IMR-90 (cell line): ENCODE data around the gene CDK8. TPM values are rescaled to one million over a fixed set of nuclear protein-coding genes. Genes with fewer than 3 reads are reported as not detected.

Experiments
- ATAC-seq: fragments of 200-7000 bp; cut with Tn5 transposase; 2 replicates; pipeline ENCODE4 v1.9.1; 2020; ENCODE audit warnings: low read depth, mild to moderate bottlenecking, moderate library complexity
- BruUV-seq: library from RNA; stranded (reverse); fragments of 400-500 nt; replicated peaks from 2 replicates; lab custom pipeline; 2021; lab: Mats Ljungman, UMichigan
- CTCF ChIA-PET: fragments of 300-600 bp; formaldehyde crosslinking; extraction: SDS; loops from one replicate; lab custom pipeline; 2021; ENCODE audit warnings: antibody characterized with exemption; lab: Yijun Ruan, JAX
- POLR2A ChIA-PET: fragments of 300-600 bp; sonication (Branson Sonifier 250); formaldehyde crosslinking; loops from one replicate; lab custom pipeline; 2022; ENCODE audit warnings: antibody characterized with exemption; ENCODE audit not compliant: unreplicated experiment; lab: Charles Lee
- DNase-seq: peaks from one replicate; pipeline ENCODE4 v3.0.0; 2013
- H2AFZ ChIP-seq: replicated peaks from 2 replicates; pipeline ENCODE3; 2013; ENCODE audit warnings: low read length, mild to moderate bottlenecking; ENCODE audit not compliant: poor library complexity
- H2AK5ac ChIP-seq: 2 replicates; pipeline ENCODE4 v1.6.1; 2013; ENCODE audit warnings: low read depth, low read length, inconsistent platforms
- H2AK9ac ChIP-seq: replicated peaks from 2 replicates; pipeline ENCODE3; 2013; ENCODE audit warnings: mild to moderate bottlenecking, low read depth, low read length, moderate library complexity; ENCODE audit not compliant: poor library complexity
- H2BK120ac ChIP-seq: 2 replicates; pipeline ENCODE4 v1.6.1; 2013; ENCODE audit warnings: low read depth, low read length, inconsistent platforms
- H2BK15ac ChIP-seq: 3 replicates; pipeline ENCODE4 v1.6.1; 2013; ENCODE audit warnings: low read depth, low read length, inconsistent platforms
- H2BK20ac ChIP-seq: 2 replicates; pipeline ENCODE4 v1.6.1; 2013; ENCODE audit warnings: low read depth, mild to moderate bottlenecking, inconsistent platforms, low read length, moderate library complexity
- H2BK5ac ChIP-seq: 2 replicates; pipeline ENCODE4 v1.6.1; 2013; ENCODE audit warnings: mild to moderate bottlenecking, low read depth, low read length, inconsistent platforms; ENCODE audit not compliant: poor library complexity, severe bottlenecking
- H3K14ac ChIP-seq: replicated peaks from 2 replicates; pipeline ENCODE4 v1.6.1; 2013; ENCODE audit warnings: low read depth, low read length, inconsistent platforms
- H3K18ac ChIP-seq: 2 replicates; pipeline ENCODE4 v1.6.1; 2013; ENCODE audit warnings: low read depth, low read length, control low read depth
- H3K23ac ChIP-seq: 2 replicates; pipeline ENCODE4 v1.6.1; 2013; ENCODE audit warnings: low read depth, low read length, inconsistent platforms
- H3K27ac ChIP-seq: 2 replicates; pipeline ENCODE4 v1.5.1; 2013; ENCODE audit warnings: mild to moderate bottlenecking, control low read depth, low read length; ENCODE audit not compliant: insufficient read depth
- H3K27me3 ChIP-seq: 2 replicates; pipeline ENCODE4 v1.6.1; 2013; ENCODE audit warnings: low read length; ENCODE audit not compliant: control insufficient read depth, insufficient read depth
- H3K36me3 ChIP-seq: 2 replicates; pipeline ENCODE4 v1.6.1; 2013; ENCODE audit warnings: low read length, mixed read lengths; ENCODE audit not compliant: control insufficient read depth, insufficient read depth
- H3K4ac ChIP-seq: 2 replicates; pipeline ENCODE4 v1.6.1; 2013; ENCODE audit warnings: low read depth, low read length, inconsistent platforms
- H3K4me1 ChIP-seq: 2 replicates; pipeline ENCODE4 v1.6.1; 2013; ENCODE audit warnings: low read length, mixed read lengths; ENCODE audit not compliant: control insufficient read depth, insufficient read depth
- H3K4me2 ChIP-seq: 2 replicates; pipeline ENCODE4 v1.6.1; 2013; ENCODE audit warnings: low read depth, mild to moderate bottlenecking, control low read depth, low read length, moderate library complexity
- H3K4me3 ChIP-seq: 2 replicates; pipeline ENCODE4 v1.5.1; 2013; ENCODE audit warnings: low read depth, mild to moderate bottlenecking, control low read depth, low read length, moderate library complexity; ENCODE audit not compliant: insufficient read depth
- H3K56ac ChIP-seq: 2 replicates; pipeline ENCODE4 v1.6.1; 2013; ENCODE audit warnings: low read length, inconsistent platforms; ENCODE audit not compliant: insufficient read depth; ENCODE audit errors: extremely low read depth
- H3K79me1 ChIP-seq, 2 experiments: 2 replicates each; pipeline ENCODE4 v1.6.1; 2013; ENCODE audit warnings: low read length in 2 of 2, inconsistent platforms in 1 of 2, low read depth in 1 of 2
- H3K9ac ChIP-seq: 2 replicates; pipeline ENCODE4 v1.6.1; 2013; ENCODE audit warnings: low read depth, low read length, control low read depth
- H3K9me1 ChIP-seq: 2 replicates; pipeline ENCODE4 v1.6.1; 2013; ENCODE audit warnings: low read length, inconsistent platforms; ENCODE audit not compliant: insufficient read depth
- H3K9me3 ChIP-seq: 2 replicates; pipeline ENCODE4 v1.6.1; 2013; ENCODE audit warnings: low read length; ENCODE audit not compliant: control insufficient read depth, insufficient read depth
- H4K20me1 ChIP-seq: 2 replicates; pipeline ENCODE4 v1.6.1; 2013; ENCODE audit warnings: low read length, inconsistent platforms; ENCODE audit not compliant: insufficient read depth
- H4K5ac ChIP-seq: 2 replicates; pipeline ENCODE4 v1.6.1; 2013; ENCODE audit warnings: mild to moderate bottlenecking, low read depth, low read length, control low read depth
- H4K8ac ChIP-seq, 2 experiments: 2 replicates each; pipeline ENCODE4 v1.6.1; 2013; ENCODE audit warnings: low read depth in 2 of 2, low read length in 2 of 2, control low read depth in 1 of 2, inconsistent platforms in 1 of 2
- H4K91ac ChIP-seq: 2 replicates; pipeline ENCODE4 v1.6.1; 2013; ENCODE audit warnings: low read depth, low read length, inconsistent platforms; ENCODE audit not compliant: insufficient read depth
- CTCF ChIP-seq: conservative IDR thresholded peaks from 2 replicates; pipeline ENCODE4 v1.5.1; 2012; ENCODE audit warnings: mild to moderate bottlenecking, low read depth, low read length, improper control_type of control experiment
- MAFK ChIP-seq: IDR thresholded peaks from 2 replicates; pipeline ENCODE4 v1.6.1; 2012; ENCODE audit warnings: low read depth, low read length, improper control_type of control experiment
- WGBS, 2 experiments: methylation state at CpG; one replicate each; pipeline versions ENCODE4 v1.1.5 to v1.1.7; 2013; ENCODE audit warnings: missing lambda C conversion rate in 2 of 2; ENCODE audit not compliant: insufficient read length in 1 of 2; ENCODE audit errors: extremely low coverage in 2 of 2; 5-methylcytosine and 5-hydroxymethylcytosine counted together
- dilution Hi-C: fragments of 300-500 bp; cut with HindIII; formaldehyde crosslinking; loops from one replicate; pipeline ENCODE4 v1.14.3; 2018; ENCODE audit warnings: low sequenced_read_pairs; ENCODE audit not compliant: unreplicated experiment
- in situ Hi-C: fragments of 300-500 bp; cut with MboI; formaldehyde crosslinking; loops from 3 replicates; pipeline ENCODE4 v1.14.3; 2019; ENCODE audit warnings: low sequenced_read_pairs, inconsistent platforms, mixed read lengths
- intact Hi-C: fragments of 100-400 bp; cut with micrococcal nuclease; formaldehyde crosslinking; loops from 2 replicates; pipeline ENCODE4 v1.10.0; 2022
- polyA plus RNA-seq, 3 experiments: library from polyadenylated mRNA; depleted of rRNA; stranded (reverse); fragments of >200 nt; gene quantifications; 2 replicates each; pipeline ENCODE4 v1.2.3, GENCODE V29; 2012; ENCODE audit warnings: low replicate concordance in 1 of 3
- total RNA-seq: library from RNA; depleted of rRNA; stranded (reverse); fragments of >200 nt; gene quantifications from 2 replicates; pipeline ENCODE4 v1.2.3, GENCODE V29; 2012

The CDK8 gene
- total and polyA plus RNA-seq, 2 of the 4 experiments (the other 2 are of a cell fraction), result 15.4 to 19.0 TPM

DNA sequence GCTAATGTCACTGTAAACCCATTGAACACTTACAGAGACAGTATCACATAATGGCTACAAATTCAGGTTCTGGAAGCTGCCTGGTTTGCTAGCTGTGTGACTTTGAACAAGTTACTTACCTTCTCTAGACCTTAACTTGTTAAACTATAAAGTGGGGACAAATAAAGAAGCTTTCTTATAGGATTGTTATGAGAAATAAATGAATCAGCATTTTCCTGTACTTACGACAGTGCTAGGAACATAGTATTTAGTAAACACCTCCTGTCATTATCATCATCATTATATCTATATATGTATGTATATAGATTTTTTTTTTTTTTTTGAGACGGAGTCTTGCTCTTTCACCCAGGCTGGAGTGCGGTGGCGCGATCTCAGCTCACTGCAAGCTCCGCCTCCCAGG lies 54.9 kb downstream of the CDK8 start:
- WGBS, 2 experiments, result no CpG with 5 or more reads among the region's 6 CpGs
- intact Hi-C loops (no loop called here), in situ Hi-C loops (no loop called here), dilution Hi-C loops (no loop called here)
- H3K79me1 ChIP-seq, result peaks cover 24 to 26% of the 10 kb centered on the region in 2 experiments
- H2AFZ ChIP-seq, result no peak overlapping the region
- TF ChIP-seq CTCF (no peak), MAFK (peak; percentile 40; the same call in 1 of the 2 replicates)
- no peak overlapping the region for H3K27ac ChIP-seq
- no peak overlapping the region for H3K18ac ChIP-seq
- DNase-seq (no peak), ATAC-seq (no peak)
- H4K20me1 ChIP-seq, result peaks cover 9% of the 10 kb centered on the region; the same call in 1 of the 2 replicates
- no peak overlapping the region for H2BK20ac ChIP-seq
- H4K91ac ChIP-seq, result no peak overlapping the region
- no peak overlapping the region for H3K23ac ChIP-seq
- no peak overlapping the region for H4K5ac ChIP-seq
- no peak overlapping the region for H2BK5ac ChIP-seq
- H3K56ac ChIP-seq, result no peak overlapping the region
- H3K4me3 ChIP-seq, result no peak overlapping the region
- no peaks in the 10 kb centered on the region for H3K4me1 ChIP-seq
- H3K27me3 ChIP-seq, result no peaks in the 10 kb centered on the region
- H4K8ac ChIP-seq, result no peak overlapping the region
- ChIA-PET CTCF (interaction anchor here (0.6 kb wide), 1 partner anchor 53 kb away, joined by 4 read pairs; no protein-coding TSS in a partner anchor), POLR2A (no interaction called here)
- H2BK15ac ChIP-seq, result no peak overlapping the region
- H3K9me1 ChIP-seq, result no peaks in the 10 kb centered on the region
- H3K4ac ChIP-seq, result no peak overlapping the region
- H3K9ac ChIP-seq, result no peak overlapping the region
- BruUV-seq, result no TSS peak
- no peak overlapping the region for H3K4me2 ChIP-seq
- H3K14ac ChIP-seq, result no peak overlapping the region
- H2AK9ac ChIP-seq, result no peak overlapping the region
- H3K36me3 ChIP-seq, result no peaks in the 10 kb centered on the region
- no peaks in the 10 kb centered on the region for H3K9me3 ChIP-seq
- H2AK5ac ChIP-seq, result no peak overlapping the region
- no peak overlapping the region for H2BK120ac ChIP-seq
